GM18519 (cell line): Measurements from ENCODE around the gene ATP6V1C2.

Source experiments
- ATAC-seq: cut with Tn5 transposase; IDR thresholded peaks from one replicate; pipeline ENCODE4 v1.9.1; 2021; ENCODE audit warnings: mild to moderate bottlenecking, moderate library complexity; ENCODE audit not compliant: unreplicated experiment, low FRiP score

Gene ATP6V1C2

GRCh38 chr2:10732924-10733565, 11.6 kb downstream of the ATP6V1C2 start:
- no peak for ATAC-seq

GRCh38 chr2:10733566-10733925, 12.1 kb downstream of the ATP6V1C2 start:
- no peak for ATAC-seq

- no peak for ATAC-seq
Observed at GRCh38 chr2:10733980-10734379, 12.6 kb downstream of the ATP6V1C2 start.

GRCh38 chr2:10738192-10738591, 16.8 kb downstream of the ATP6V1C2 start:
- ATAC-seq = no peak

GRCh38 chr2:10740226-10740625, 18.8 kb downstream of the ATP6V1C2 start:
- ATAC-seq = no peak

GRCh38 chr2:10741139-10741538, 19.7 kb downstream of the ATP6V1C2 start:
- ATAC-seq = no peak

- no peak for ATAC-seq
Observed at GRCh38 chr2:10742666-10743065, 21.2 kb downstream of the ATP6V1C2 start.

GRCh38 chr2:10750610-10751009, 29.2 kb downstream of the ATP6V1C2 start:
- ATAC-seq = no peak

GRCh38 chr2:10752236-10752635, 30.8 kb downstream of the ATP6V1C2 start:
- ATAC-seq = no peak

GRCh38 chr2:10753156-10753555, 31.7 kb downstream of the ATP6V1C2 start:
- no peak for ATAC-seq

GRCh38 chr2:10753876-10754275, 32.4 kb downstream of the ATP6V1C2 start:
- ATAC-seq = no peak

- ATAC-seq = no peak
Observed at GRCh38 chr2:10755621-10756020, 34.2 kb downstream of the ATP6V1C2 start.

GRCh38 chr2:10757814-10758286, 36.4 kb downstream of the ATP6V1C2 start:
- no peak for ATAC-seq

GRCh38 chr2:10759151-10759714, 37.8 kb downstream of the ATP6V1C2 start:
- ATAC-seq = no peak

- ATAC-seq = no peak
Observed at GRCh38 chr2:10760794-10761504, 39.5 kb downstream of the ATP6V1C2 start.

GRCh38 chr2:10761591-10761990, 40.2 kb downstream of the ATP6V1C2 start:
- ATAC-seq = no peak

GRCh38 chr2:10762651-10763460, 41.4 kb downstream of the ATP6V1C2 start:
- no peak for ATAC-seq

- no peak for ATAC-seq
Observed at GRCh38 chr2:10763461-10763800, 42.0 kb downstream of the ATP6V1C2 start.

GRCh38 chr2:10764096-10764785, 42.8 kb downstream of the ATP6V1C2 start:
- ATAC-seq = no peak

GRCh38 chr2:10764896-10765295, 43.5 kb downstream of the ATP6V1C2 start:
- no peak for ATAC-seq

GRCh38 chr2:10765461-10765860, 44.0 kb downstream of the ATP6V1C2 start:
- no peak for ATAC-seq
